Measurements from ENCODE around the gene DCDC2B. TPM values are rescaled to one million over a fixed set of nuclear protein-coding genes. Genes with fewer than 3 reads are reported as not detected.

The DCDC2B gene
- total RNA-seq, 2 experiments from 2014 or later, result 0.06 to 0.29 TPM

GRCh38 chr1:32216566-32216965 is 7.7 kb downstream of the DCDC2B start:
- Histone ChIP-seq H3K36me3 (ENCODE audit: insufficient read depth, low read length) (no peaks in the 10 kb centered on the region; the same call in 1 of the 2 replicates), H3K4me1 (ENCODE audit: insufficient read depth, low read length, poor library complexity, severe bottlenecking) (peaks cover 18% of the 10 kb centered on the region), H3K4me3 (ENCODE audit: low read depth, low read length, poor library complexity, severe bottlenecking) (no peak overlapping the region), H3K9me3 (ENCODE audit: low read length) (no peaks in the 10 kb centered on the region), H3K9me2 (ENCODE audit: insufficient read depth, low read length) (no peaks in the 10 kb centered on the region), H2AFZ (ENCODE audit: low read length) (no peak overlapping the region), H3K4me2 (ENCODE audit: low read length) (no peak overlapping the region), H4K20me1 (ENCODE audit: insufficient read depth, low read length) (no peaks in the 10 kb centered on the region), H3K79me2 (ENCODE audit: insufficient read depth, low read depth, low read length) (no peaks in the 10 kb centered on the region), H3K27ac (ENCODE audit: low read depth, low read length, poor library complexity, severe bottlenecking) (no peak overlapping the region)
- intact Hi-C loops (cut with micrococcal nuclease; ENCODE audit: unreplicated experiment), result no loop called here
- CTCF ChIA-PET (ENCODE audit: unreplicated experiment), result interaction anchor here (0.7 to 2.1 kb wide), 5 partner anchors 11 to 105 kb away, joined by 3 to 10 read pairs (median 8); partner anchors contain the start of gene IQCC
- no TSS peak for BruUV-seq (replicated peaks)
- POLR2A ChIA-PET, result interaction anchor here (0.5 to 1.8 kb wide), 6 partner anchors 11 to 106 kb away, joined by 3 to 10 read pairs (median 5); partner anchors contain the start of gene IQCC
- DNase-seq (ENCODE audit: low spot score), result no peak
- TF ChIP-seq EZH2phosphoT487 (IDR thresholded peaks at IDR 0.05; ENCODE audit: borderline replicate concordance, low read depth, low read length) (no peak), CTCF (conservative IDR thresholded peaks at IDR 0.05; ENCODE audit: low read length) (no peak)

GRCh38 chr1:32219022-32219421 is 10.1 kb downstream of the DCDC2B start:
- H3K79me2 ChIP-seq (ENCODE audit: insufficient read depth, low read depth, low read length), result peaks cover 18% of the 10 kb centered on the region
- POLR2A ChIA-PET, result interaction anchor here (1.0 to 1.1 kb wide), 2 partner anchors 32 to 97 kb away, joined by 3 read pairs; partner anchors contain the start of gene LCK
- intact Hi-C loops (cut with micrococcal nuclease; ENCODE audit: unreplicated experiment), result no loop called here
- H3K9me2 ChIP-seq (ENCODE audit: insufficient read depth, low read length), result no peaks in the 10 kb centered on the region
- peaks cover 6% of the 10 kb centered on the region for H3K36me3 ChIP-seq (ENCODE audit: insufficient read depth, low read length)
- no peak overlapping the region for H3K4me2 ChIP-seq (ENCODE audit: low read length)
- no peaks in the 10 kb centered on the region for H4K20me1 ChIP-seq (ENCODE audit: insufficient read depth, low read length)
- TF ChIP-seq CTCF (conservative IDR thresholded peaks at IDR 0.05; ENCODE audit: low read length) (no peak), EZH2phosphoT487 (IDR thresholded peaks at IDR 0.05; ENCODE audit: borderline replicate concordance, low read depth, low read length) (no peak)
- H3K27ac ChIP-seq (ENCODE audit: low read depth, low read length, poor library complexity, severe bottlenecking), result no peak overlapping the region
- no peaks in the 10 kb centered on the region for H3K9me3 ChIP-seq (ENCODE audit: low read length)
- BruUV-seq (replicated peaks), result no TSS peak
- DNase-seq (ENCODE audit: low spot score), result no peak
- H3K4me1 ChIP-seq (ENCODE audit: insufficient read depth, low read length, poor library complexity, severe bottlenecking), result peaks cover 32% of the 10 kb centered on the region
- CTCF ChIA-PET (ENCODE audit: unreplicated experiment), result interaction anchor here (0.8 kb wide), 1 partner anchor 30 kb away, joined by 4 read pairs; no protein-coding TSS in a partner anchor
- no peak overlapping the region for H3K4me3 ChIP-seq (ENCODE audit: low read depth, low read length, poor library complexity, severe bottlenecking)
- H2AFZ ChIP-seq (ENCODE audit: low read length), result no peak overlapping the region
